IPS DF 6.9 (cell line): ENCODE data around the gene ALS2.
A peak's percentile ranks its signal among the peaks of the same experiment; 100 is the strongest.

ENCODE experiments used
- DNase-seq: peaks from one replicate; pipeline ENCODE4 v3.0.0-alpha.2; 2013; ENCODE audit warnings: low read depth, low spot score
- H3K27ac ChIP-seq: one replicate; pipeline ENCODE4 v1.5.1; 2013; ENCODE audit warnings: low read length, control low read depth
- H3K27me3 ChIP-seq: 2 replicates; pipeline ENCODE4 v1.6.1; 2013; ENCODE audit warnings: mild to moderate bottlenecking, low read length; ENCODE audit not compliant: control insufficient read depth, insufficient read depth
- H3K36me3 ChIP-seq: 2 replicates; pipeline ENCODE4 v1.6.1; 2013; ENCODE audit warnings: low read length; ENCODE audit not compliant: control insufficient read depth, insufficient read depth
- H3K4me1 ChIP-seq: 2 replicates; pipeline ENCODE4 v1.6.1; 2013; ENCODE audit warnings: low read length; ENCODE audit not compliant: control insufficient read depth, insufficient read depth
- H3K4me3 ChIP-seq: 2 replicates; pipeline ENCODE4 v1.5.1; 2013; ENCODE audit warnings: mild to moderate bottlenecking, low read length
- H3K9me3 ChIP-seq: 2 replicates; pipeline ENCODE4 v1.6.1; 2013; ENCODE audit warnings: low read length, inconsistent platforms; ENCODE audit not compliant: control insufficient read depth, insufficient read depth
- WGBS: extraction: QIAGEN DNeasy Blood & Tissue Kit; methylation state at CpG from one replicate; pipeline ENCODE4 v1.1.7; 2013; ENCODE audit warnings: mixed read lengths, missing lambda C conversion rate; ENCODE audit not compliant: insufficient read length, insufficient coverage; 5-methylcytosine and 5-hydroxymethylcytosine counted together

ALS2 gene

DNA sequence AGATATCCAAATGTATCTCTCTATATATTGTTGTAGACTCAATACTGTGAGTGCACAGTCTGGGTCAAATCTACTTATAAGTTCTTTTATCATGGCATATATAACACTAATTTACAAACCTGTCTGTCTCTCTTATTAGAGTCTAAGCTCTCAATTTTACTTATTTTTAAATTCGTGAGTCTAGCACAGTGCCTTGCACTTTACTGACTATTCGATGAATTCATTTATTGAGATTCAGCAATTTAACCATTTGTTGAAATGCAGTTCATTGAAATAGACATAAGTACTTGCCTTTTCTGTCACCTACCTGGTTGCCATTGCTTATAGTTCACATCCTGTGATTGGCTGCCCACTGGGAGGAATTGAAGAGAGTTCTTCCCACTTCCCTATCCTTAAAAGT, 10.3 kb upstream of the ALS2 start:
- H3K4me3 ChIP-seq: no peak overlapping the region
- WGBS: no CpG with 5 or more reads among the region's 2 CpGs
- no peaks in the 10 kb centered on the region for H3K4me1 ChIP-seq
- no peak for DNase-seq
- H3K36me3 ChIP-seq: no peaks in the 10 kb centered on the region
- H3K27me3 ChIP-seq: no peaks in the 10 kb centered on the region
- no peak overlapping the region for H3K27ac ChIP-seq
- no peaks in the 10 kb centered on the region for H3K9me3 ChIP-seq

DNA sequence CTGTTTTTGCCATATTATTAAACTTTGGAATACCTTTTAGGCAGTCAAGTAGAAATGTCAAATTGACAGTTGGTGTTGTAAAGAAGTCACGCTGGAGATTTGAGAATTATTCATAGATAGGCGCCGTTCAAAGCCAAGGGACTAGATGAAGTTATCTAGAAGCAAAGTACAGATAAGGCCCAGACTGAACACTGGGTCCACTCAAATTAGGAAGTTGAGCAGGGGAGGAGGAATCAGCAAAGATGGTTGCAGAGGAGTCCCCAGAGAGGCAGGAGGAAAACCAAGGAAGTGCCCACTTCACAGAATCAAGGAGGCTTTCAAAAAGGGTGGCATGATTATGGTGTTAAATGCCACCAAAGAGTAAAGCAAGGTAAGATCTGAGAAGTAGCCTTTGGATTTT, 9.6 kb upstream of the ALS2 start:
- Histone ChIP-seq H3K36me3 (no peaks in the 10 kb centered on the region), H3K9me3 (no peaks in the 10 kb centered on the region), H3K4me1 (no peaks in the 10 kb centered on the region), H3K27ac (no peak overlapping the region), H3K4me3 (no peak overlapping the region), H3K27me3 (no peaks in the 10 kb centered on the region)
- no peak for DNase-seq
- no CpG with 5 or more reads among the region's 3 CpGs for WGBS

DNA sequence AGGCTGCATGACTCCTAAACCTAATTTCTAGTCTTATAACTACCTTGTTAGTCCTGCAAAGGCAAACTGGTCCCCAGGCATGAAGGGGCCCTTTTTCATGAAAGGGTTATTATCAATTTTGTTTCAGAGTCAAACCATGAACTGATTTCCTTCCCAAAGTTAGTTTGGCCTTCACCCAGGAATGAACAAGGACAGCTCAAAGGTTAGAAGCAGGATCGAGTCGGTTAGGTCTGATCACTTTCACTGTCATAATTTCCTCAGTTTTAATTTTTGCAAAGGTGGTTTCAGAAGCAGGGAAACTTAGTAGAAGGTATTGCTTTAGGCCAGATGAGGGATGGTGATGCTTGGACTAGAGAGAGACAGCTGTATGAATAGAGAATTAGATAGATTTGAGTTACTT, 8.7 kb upstream of the ALS2 start:
- no CpG with 5 or more reads among the region's 2 CpGs for WGBS

GRCh38 chr2:201788371-201788770, 7.6 kb upstream of the ALS2 start:
- Histone ChIP-seq H3K27ac (no peak overlapping the region), H3K4me1 (no peaks in the 10 kb centered on the region), H3K36me3 (no peaks in the 10 kb centered on the region), H3K4me3 (no peak overlapping the region), H3K9me3 (no peaks in the 10 kb centered on the region), H3K27me3 (no peaks in the 10 kb centered on the region)
- DNase-seq: no peak
- WGBS: no CpG with 5 or more reads among the region's 3 CpGs

More for the DNA sequence above, 8.7 kb upstream of the ALS2 start:
- no peaks in the 10 kb centered on the region for H3K4me1 ChIP-seq
- DNase-seq: no peak
- no peak overlapping the region for H3K27ac ChIP-seq
- no peak overlapping the region for H3K4me3 ChIP-seq
- no peaks in the 10 kb centered on the region for H3K36me3 ChIP-seq
- H3K9me3 ChIP-seq: no peaks in the 10 kb centered on the region
- H3K27me3 ChIP-seq: no peaks in the 10 kb centered on the region

DNA sequence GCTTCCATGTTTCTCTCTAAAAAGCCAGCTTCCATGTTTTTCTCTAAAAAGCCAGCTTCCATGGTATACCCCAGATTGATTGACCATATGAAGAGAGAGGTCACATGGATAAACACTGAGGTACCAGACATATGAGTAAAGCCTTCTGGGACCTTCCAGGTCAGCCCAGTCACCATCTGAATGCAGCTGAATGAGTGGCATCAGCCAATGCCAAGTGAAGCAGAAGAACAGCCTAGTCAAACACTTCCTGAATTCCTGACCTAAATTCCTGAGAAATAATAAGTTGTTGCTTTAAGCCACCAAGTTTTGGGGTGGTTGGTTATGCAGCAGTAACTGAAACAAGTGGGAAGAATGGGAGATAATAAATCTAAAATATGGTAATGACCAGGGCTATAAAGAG, 5.7 kb upstream of the ALS2 start:
- DNase-seq: no peak
- H3K4me3 ChIP-seq: no peak overlapping the region
- no peaks in the 10 kb centered on the region for H3K27me3 ChIP-seq
- no peak overlapping the region for H3K27ac ChIP-seq
- H3K9me3 ChIP-seq: no peaks in the 10 kb centered on the region
- H3K4me1 ChIP-seq: no peaks in the 10 kb centered on the region
- no peaks in the 10 kb centered on the region for H3K36me3 ChIP-seq

DNA sequence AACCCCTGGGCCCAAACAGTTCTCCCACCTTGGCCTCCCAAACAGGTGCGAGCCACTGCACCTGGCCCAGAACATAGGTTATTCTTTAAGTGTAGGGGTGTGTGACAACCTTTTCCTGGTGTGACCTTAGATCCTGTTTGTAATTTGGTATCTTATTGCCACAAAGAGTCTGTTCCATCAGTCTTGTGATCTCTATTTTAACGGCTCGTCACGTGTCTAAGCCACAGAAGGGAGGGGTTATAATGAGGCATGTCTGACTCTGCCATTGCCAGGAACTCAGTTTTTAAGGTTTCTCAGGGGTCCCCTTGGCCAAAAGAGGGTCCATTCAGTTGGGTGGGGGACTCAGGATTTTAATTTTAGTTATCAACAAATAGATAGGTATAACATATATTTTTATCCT, 4.4 kb upstream of the ALS2 start:
- no peak for DNase-seq
- Histone ChIP-seq H3K36me3 (no peaks in the 10 kb centered on the region), H3K4me3 (no peak overlapping the region), H3K9me3 (no peaks in the 10 kb centered on the region), H3K27me3 (no peaks in the 10 kb centered on the region), H3K27ac (no peak overlapping the region), H3K4me1 (no peaks in the 10 kb centered on the region)
- no CpG with 5 or more reads among the region's 4 CpGs for WGBS

GRCh38 chr2:201784563-201784962, 3.8 kb upstream of the ALS2 start:
- H3K9me3 ChIP-seq: no peaks in the 10 kb centered on the region
- WGBS: no CpG with 5 or more reads among the region's 1 CpG
- H3K4me3 ChIP-seq: no peak overlapping the region
- H3K36me3 ChIP-seq: no peaks in the 10 kb centered on the region
- H3K27me3 ChIP-seq: no peaks in the 10 kb centered on the region
- no peaks in the 10 kb centered on the region for H3K4me1 ChIP-seq
- H3K27ac ChIP-seq: no peak overlapping the region
- no peak for DNase-seq

- peak overlapping the region; percentile 75; the same call in 1 of the 2 replicates for H3K4me3 ChIP-seq
- no peak for DNase-seq
- no peaks in the 10 kb centered on the region for H3K27me3 ChIP-seq
- no peaks in the 10 kb centered on the region for H3K36me3 ChIP-seq
- no CpG with 5 or more reads among the region's 15 CpGs for WGBS
- no peak overlapping the region for H3K27ac ChIP-seq
- no peaks in the 10 kb centered on the region for H3K9me3 ChIP-seq
- H3K4me1 ChIP-seq: no peaks in the 10 kb centered on the region
Measured at GRCh38 chr2:201781557-201782051, 871 bp upstream of the ALS2 start.

DNA sequence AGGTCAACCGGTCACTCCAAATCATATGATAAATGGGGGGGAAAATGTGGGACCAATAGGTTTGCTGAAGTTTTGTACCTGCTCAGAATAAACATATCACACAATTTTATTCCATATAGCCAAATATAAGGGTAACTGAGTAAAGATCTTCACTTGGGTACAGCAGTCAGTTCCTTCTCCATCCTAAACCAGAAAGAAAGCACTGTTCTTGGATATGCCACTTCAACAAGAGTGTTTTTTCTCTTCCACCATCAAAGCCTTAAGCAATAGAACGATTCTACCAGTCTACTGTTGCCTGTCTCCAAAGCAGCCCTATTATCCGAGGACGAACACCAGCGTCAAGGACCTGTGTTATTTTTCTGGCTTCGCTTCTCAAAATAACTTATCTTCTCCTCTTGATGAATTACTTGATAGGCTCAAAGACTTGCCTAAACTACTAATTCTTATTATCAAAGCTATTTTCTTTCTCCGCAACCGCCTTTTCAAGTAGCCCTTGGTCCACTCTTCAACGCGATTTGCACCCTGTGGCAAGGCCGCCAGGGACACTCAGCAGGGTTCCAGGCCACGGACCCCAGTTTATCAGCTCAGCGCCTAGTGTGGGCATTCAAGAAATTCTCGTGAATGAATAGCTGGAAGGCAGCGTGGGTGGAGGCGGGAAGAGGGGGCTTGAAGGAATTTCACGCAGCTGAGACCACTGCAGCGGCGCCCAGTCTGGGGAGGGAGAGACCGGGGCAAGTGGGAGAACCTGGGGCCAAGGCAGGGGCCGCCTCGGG, 646 bp downstream of the ALS2 start:
- no peaks in the 10 kb centered on the region for H3K36me3 ChIP-seq
- no peak overlapping the region for H3K27ac ChIP-seq
- WGBS: no CpG with 5 or more reads among the region's 22 CpGs
- peak overlapping the region; percentile 75 for H3K4me3 ChIP-seq
- DNase-seq: no peak
- no peaks in the 10 kb centered on the region for H3K9me3 ChIP-seq
- no peaks in the 10 kb centered on the region for H3K27me3 ChIP-seq
- no peaks in the 10 kb centered on the region for H3K4me1 ChIP-seq

DNA sequence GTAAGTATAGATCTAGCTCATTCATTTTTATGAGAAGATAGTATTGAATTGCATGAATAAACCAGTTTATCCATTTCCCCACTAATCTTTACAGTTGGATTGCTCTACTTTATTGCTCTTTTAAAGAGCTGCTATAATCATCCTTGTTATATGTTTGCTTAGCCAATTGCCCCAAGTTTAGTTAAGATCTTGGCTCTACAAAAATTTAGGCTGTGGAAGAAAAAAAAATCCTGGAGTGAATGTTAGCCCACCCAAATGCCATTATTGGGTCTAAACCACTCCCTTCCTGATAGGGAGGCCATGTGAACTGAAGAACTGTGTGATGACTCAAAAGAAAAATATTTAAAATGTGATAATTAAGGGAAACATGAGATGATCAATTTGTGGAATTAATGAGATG, 2.9 kb downstream of the ALS2 start:
- H3K36me3 ChIP-seq: no peaks in the 10 kb centered on the region
- H3K4me1 ChIP-seq: no peaks in the 10 kb centered on the region; the same call in 1 of the 2 replicates
- no peaks in the 10 kb centered on the region for H3K9me3 ChIP-seq
- H3K4me3 ChIP-seq: no peak overlapping the region
- DNase-seq: no peak
- no peak overlapping the region for H3K27ac ChIP-seq
- H3K27me3 ChIP-seq: no peaks in the 10 kb centered on the region

DNA sequence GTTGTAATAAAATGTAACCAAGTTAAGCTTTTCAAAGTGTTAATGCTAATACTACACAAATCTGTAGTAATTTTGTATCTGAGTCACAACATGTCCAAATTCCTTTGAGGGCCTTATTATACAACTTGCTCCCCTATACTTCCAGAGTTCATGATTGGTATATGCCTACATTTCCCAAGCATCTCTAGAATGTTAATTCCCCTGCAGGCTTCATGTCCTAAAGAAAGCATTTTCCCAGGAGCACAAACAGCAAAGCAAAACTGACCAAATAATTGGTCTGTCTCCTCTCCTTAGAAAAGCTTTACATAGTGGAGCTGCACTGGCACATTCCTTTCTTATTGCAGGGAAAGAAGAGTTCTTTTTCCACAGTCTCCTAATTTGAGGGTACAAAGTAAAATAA, 3.7 kb downstream of the ALS2 start:
- no peak for DNase-seq

More for the DNA sequence above, 3.7 kb downstream of the ALS2 start:
- Histone ChIP-seq H3K4me1 (no peaks in the 10 kb centered on the region; the same call in 1 of the 2 replicates), H3K4me3 (no peak overlapping the region), H3K27ac (no peak overlapping the region), H3K36me3 (no peaks in the 10 kb centered on the region), H3K27me3 (no peaks in the 10 kb centered on the region), H3K9me3 (no peaks in the 10 kb centered on the region)
